ENCODE measurements around the gene FHOD1. TPM values are rescaled to one million over a fixed set of nuclear protein-coding genes. Genes with fewer than 3 reads are reported as not detected.

FHOD1 gene
- total RNA-seq, 2 donors from 2014 or later = 45.1 to 48.6 TPM

- DNase-seq (no peak), ATAC-seq (no peak)
- H3K4me1 Mint-ChIP-seq = peaks cover 25% of the 10 kb centered on the region
- peaks cover 3% of the 10 kb centered on the region for H3K9me3 ChIP-seq (ENCODE audit: control insufficient read depth, low read length, poor library complexity, severe bottlenecking)
- H3K36me3 Mint-ChIP-seq (ENCODE audit: low read depth) = no peaks in the 10 kb centered on the region
- H3K4me3 Mint-ChIP-seq = no peak overlapping the region
- H3K27me3 Mint-ChIP-seq = peaks cover 6% of the 10 kb centered on the region
- H3K27ac Mint-ChIP-seq = no peak overlapping the region
Measured at GRCh38 chr16:67188798-67189197, 58.5 kb downstream of the FHOD1 start.

DNA sequence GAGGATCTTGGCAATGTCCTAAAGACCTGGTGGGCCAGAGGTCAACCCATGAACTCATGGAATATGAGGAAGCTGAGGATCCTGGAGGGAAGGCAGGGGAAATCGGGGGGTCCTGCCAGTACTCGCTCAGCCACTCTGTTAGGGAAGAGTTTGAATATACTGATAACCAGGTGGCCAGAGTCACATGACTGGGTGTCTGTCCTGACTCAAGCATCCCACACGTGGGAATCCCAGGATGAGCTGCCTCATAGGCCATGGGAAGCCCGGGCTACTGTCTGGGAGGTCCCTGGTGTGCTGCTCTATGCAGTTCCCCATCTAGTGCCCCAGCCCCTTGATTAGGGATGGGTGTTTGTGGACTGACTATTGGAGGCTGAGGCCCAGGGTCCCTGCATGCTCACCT is 59.0 kb downstream of the FHOD1 start:
- peaks cover 3% of the 10 kb centered on the region for H3K9me3 ChIP-seq (ENCODE audit: control insufficient read depth, low read length, poor library complexity, severe bottlenecking)
- no peaks in the 10 kb centered on the region for H3K36me3 Mint-ChIP-seq (ENCODE audit: low read depth)
- DNase-seq (no peak), ATAC-seq (no peak)
- no peak overlapping the region for H3K4me3 Mint-ChIP-seq
- peaks cover 6% of the 10 kb centered on the region for H3K27me3 Mint-ChIP-seq
- peaks cover 21% of the 10 kb centered on the region for H3K4me1 Mint-ChIP-seq
- H3K27ac Mint-ChIP-seq = no peak overlapping the region

- Mint-ChIP-seq H3K27ac (no peak overlapping the region), H3K36me3 (ENCODE audit: low read depth) (no peaks in the 10 kb centered on the region), H3K4me1 (peaks cover 16% of the 10 kb centered on the region), H3K4me3 (no peak overlapping the region), H3K27me3 (peaks cover 6% of the 10 kb centered on the region)
- DNase-seq (no peak), ATAC-seq (no peak)
- peaks cover under 1% of the 10 kb centered on the region for H3K9me3 ChIP-seq (ENCODE audit: control insufficient read depth, low read length, poor library complexity, severe bottlenecking)
Measured at GRCh38 chr16:67187175-67187890, 59.9 kb downstream of the FHOD1 start.

GRCh38 chr16:67186550-67186950 is 60.7 kb downstream of the FHOD1 start:
- no peaks in the 10 kb centered on the region for H3K9me3 ChIP-seq (ENCODE audit: control insufficient read depth, low read length, poor library complexity, severe bottlenecking)
- no peak for ATAC-seq
- DNase-seq = no peak
- no peak overlapping the region for H3K27ac Mint-ChIP-seq
- peaks cover 12% of the 10 kb centered on the region for H3K4me1 Mint-ChIP-seq
- no peak overlapping the region for H3K4me3 Mint-ChIP-seq
- H3K27me3 Mint-ChIP-seq = peaks cover 6% of the 10 kb centered on the region
- no peaks in the 10 kb centered on the region for H3K36me3 Mint-ChIP-seq (ENCODE audit: low read depth)

DNA sequence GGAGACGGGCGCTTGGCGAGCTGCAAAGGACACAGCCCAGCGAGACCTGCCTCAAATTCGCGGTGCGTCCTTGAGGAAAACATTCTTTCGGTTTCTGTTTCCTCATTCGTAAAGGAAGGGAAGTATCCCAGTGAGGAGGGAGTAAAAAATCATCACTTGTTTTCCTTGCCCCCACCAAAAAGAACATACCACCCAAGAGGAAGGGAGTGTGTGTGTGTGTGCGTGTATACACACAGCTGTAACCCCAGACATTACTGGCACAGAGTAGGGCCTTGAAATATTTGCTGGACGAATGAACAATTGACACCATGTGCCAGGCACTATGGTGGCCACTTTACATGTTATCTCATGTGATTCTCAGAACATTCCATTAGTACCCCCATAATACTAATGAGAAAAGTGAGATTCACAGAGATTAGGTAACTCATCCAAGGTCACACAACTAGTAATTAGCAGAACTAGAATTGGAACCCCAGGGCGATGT is 61.6 kb downstream of the FHOD1 start:
- DNase-seq = no peak
- H3K9me3 ChIP-seq (ENCODE audit: control insufficient read depth, low read length, poor library complexity, severe bottlenecking) = no peaks in the 10 kb centered on the region
- ATAC-seq = no peak
- peak overlapping the region; percentile 83 for H3K27ac Mint-ChIP-seq
- peaks cover 9% of the 10 kb centered on the region for H3K4me1 Mint-ChIP-seq
- peaks cover 6% of the 10 kb centered on the region for H3K27me3 Mint-ChIP-seq
- peak overlapping the region; percentile 96 for H3K4me3 Mint-ChIP-seq
- no peaks in the 10 kb centered on the region for H3K36me3 Mint-ChIP-seq (ENCODE audit: low read depth)

GRCh38 chr16:67184995-67185650 is 62.2 kb downstream of the FHOD1 start:
- peak; percentile 68 to 83 (median 70) for DNase-seq
- Mint-ChIP-seq H3K36me3 (ENCODE audit: low read depth) (no peaks in the 10 kb centered on the region), H3K27ac (peak overlapping the region; percentile 83), H3K4me3 (peak overlapping the region; percentile 96), H3K27me3 (peaks cover 6% of the 10 kb centered on the region), H3K4me1 (peaks cover 9% of the 10 kb centered on the region)
- peak; percentile 20 for ATAC-seq
- no peaks in the 10 kb centered on the region for H3K9me3 ChIP-seq (ENCODE audit: control insufficient read depth, low read length, poor library complexity, severe bottlenecking)

- peak overlapping the region; percentile 81 for H3K4me3 Mint-ChIP-seq
- H3K9me3 ChIP-seq (ENCODE audit: control insufficient read depth, low read length, poor library complexity, severe bottlenecking) = no peaks in the 10 kb centered on the region
- H3K27ac Mint-ChIP-seq = no peak overlapping the region
- DNase-seq (peak in 2 of 3 donors; percentile 23 to 44), ATAC-seq (peak; percentile 6)
- H3K27me3 Mint-ChIP-seq = peaks cover 6% of the 10 kb centered on the region
- H3K36me3 Mint-ChIP-seq (ENCODE audit: low read depth) = no peaks in the 10 kb centered on the region
- H3K4me1 Mint-ChIP-seq = peaks cover 9% of the 10 kb centered on the region
Measured at GRCh38 chr16:67184453-67184994, 62.8 kb downstream of the FHOD1 start.

- peaks cover 9% of the 10 kb centered on the region for H3K27me3 Mint-ChIP-seq
- peak; percentile 83 to 88 (median 87) for DNase-seq
- peak; percentile 95 for ATAC-seq
- H3K27ac Mint-ChIP-seq = no peak within 1 kb of the TSS
- H3K36me3 Mint-ChIP-seq (ENCODE audit: low read depth) = no peaks in the 10 kb centered on the region
- H3K4me3 Mint-ChIP-seq = peak within 1 kb of the TSS; percentile 81
- no peaks in the 10 kb centered on the region for H3K9me3 ChIP-seq (ENCODE audit: control insufficient read depth, low read length, poor library complexity, severe bottlenecking)
- H3K4me1 Mint-ChIP-seq = peaks cover 10% of the 10 kb centered on the region
Measured at GRCh38 chr16:67183627-67184452, 63.4 kb downstream of the FHOD1 start, which contains the start of gene MATCAP1. TSS of gene MATCAP1 (minus strand) at chr16:67183963. CDS start at chr16:67180610, 3,353 bp downstream.

DNA sequence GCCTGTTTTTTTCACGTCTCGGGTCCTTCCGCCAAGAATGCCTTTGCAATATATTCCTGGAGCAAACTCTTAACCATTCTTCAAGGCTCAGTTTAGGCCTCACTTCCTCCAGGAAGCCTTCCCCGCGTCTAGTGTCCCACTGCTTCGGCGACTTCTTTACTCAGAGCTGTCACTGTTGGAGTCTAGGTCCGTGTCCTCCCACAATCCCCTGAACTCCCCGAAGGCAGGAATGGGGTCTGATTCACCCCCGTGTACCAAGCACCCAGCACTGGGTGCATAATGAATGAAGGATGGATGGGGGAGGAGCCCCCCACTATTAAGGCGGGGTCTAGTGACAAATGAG is 64.0 kb downstream of the FHOD1 start:
- H3K27ac Mint-ChIP-seq = no peak overlapping the region
- H3K4me3 Mint-ChIP-seq = no peak overlapping the region
- H3K36me3 Mint-ChIP-seq (ENCODE audit: low read depth) = no peaks in the 10 kb centered on the region
- peaks cover 11% of the 10 kb centered on the region for H3K27me3 Mint-ChIP-seq
- H3K9me3 ChIP-seq (ENCODE audit: control insufficient read depth, low read length, poor library complexity, severe bottlenecking) = no peaks in the 10 kb centered on the region
- ATAC-seq (no peak), DNase-seq (no peak)
- peaks cover 15% of the 10 kb centered on the region for H3K4me1 Mint-ChIP-seq

GRCh38 chr16:67182288-67182687 is 65.0 kb downstream of the FHOD1 start:
- DNase-seq (no peak), ATAC-seq (no peak)
- Mint-ChIP-seq H3K36me3 (ENCODE audit: low read depth) (no peaks in the 10 kb centered on the region), H3K4me3 (no peak overlapping the region), H3K27me3 (peaks cover 16% of the 10 kb centered on the region), H3K27ac (no peak overlapping the region), H3K4me1 (peaks cover 20% of the 10 kb centered on the region)
- H3K9me3 ChIP-seq (ENCODE audit: control insufficient read depth, low read length, poor library complexity, severe bottlenecking) = no peaks in the 10 kb centered on the region

- no peak for ATAC-seq
- Mint-ChIP-seq H3K27ac (no peak overlapping the region), H3K27me3 (peaks cover 22% of the 10 kb centered on the region), H3K4me3 (no peak overlapping the region), H3K36me3 (ENCODE audit: low read depth) (no peaks in the 10 kb centered on the region), H3K4me1 (peaks cover 23% of the 10 kb centered on the region)
- no peak for DNase-seq
- H3K9me3 ChIP-seq (ENCODE audit: control insufficient read depth, low read length, poor library complexity, severe bottlenecking) = no peaks in the 10 kb centered on the region
Measured at GRCh38 chr16:67181346-67181745, 65.9 kb downstream of the FHOD1 start.

GRCh38 chr16:67180166-67180565 is 67.1 kb downstream of the FHOD1 start:
- no peak for ATAC-seq
- peaks cover 16% of the 10 kb centered on the region for H3K27me3 Mint-ChIP-seq
- no peaks in the 10 kb centered on the region for H3K36me3 Mint-ChIP-seq (ENCODE audit: low read depth)
- H3K9me3 ChIP-seq (ENCODE audit: control insufficient read depth, low read length, poor library complexity, severe bottlenecking) = no peaks in the 10 kb centered on the region
- no peak for DNase-seq
- H3K4me1 Mint-ChIP-seq = peaks cover 17% of the 10 kb centered on the region
- no peak overlapping the region for H3K4me3 Mint-ChIP-seq
- H3K27ac Mint-ChIP-seq = no peak overlapping the region
